HG03103 (cell line): ENCODE data around the gene EXOC7.

ENCODE experiments used
- ATAC-seq: cut with Tn5 transposase; IDR thresholded peaks from one replicate; pipeline ENCODE4 v1.9.1; 2021; ENCODE audit warnings: low read depth; ENCODE audit not compliant: unreplicated experiment

The EXOC7 gene

GRCh38 chr17:76122431-76123190, 19.0 kb upstream of the EXOC7 start:
- ATAC-seq: no peak

- ATAC-seq: no peak
These were observed 18.4 kb upstream of the EXOC7 start for GRCh38 chr17:76121932-76122430.

- no peak for ATAC-seq
These were observed 17.0 kb upstream of the EXOC7 start for GRCh38 chr17:76120658-76121008.

GRCh38 chr17:76119409-76120371, 16.1 kb upstream of the EXOC7 start:
- ATAC-seq: no peak

GRCh38 chr17:76115138-76115754, 11.7 kb upstream of the EXOC7 start:
- ATAC-seq: no peak

- ATAC-seq: no peak
These were observed 8.4 kb upstream of the EXOC7 start for GRCh38 chr17:76111956-76112355.

- no peak for ATAC-seq
These were observed 3.9 kb upstream of the EXOC7 start for GRCh38 chr17:76107509-76107908.

- ATAC-seq: no peak
These were observed 3.1 kb upstream of the EXOC7 start for GRCh38 chr17:76106703-76107102.

GRCh38 chr17:76104896-76105231, 1.3 kb upstream of the EXOC7 start:
- ATAC-seq: no peak

GRCh38 chr17:76104140-76104895, 731 bp upstream of the EXOC7 start:
- ATAC-seq: no peak

- ATAC-seq: no peak
These were observed 678 bp downstream of the EXOC7 start for GRCh38 chr17:76102944-76103273.

GRCh38 chr17:76097716-76098295, 5.8 kb downstream of the EXOC7 start:
- ATAC-seq: no peak

GRCh38 chr17:76095943-76096342, 7.6 kb downstream of the EXOC7 start:
- no peak for ATAC-seq

GRCh38 chr17:76094046-76094445, 9.5 kb downstream of the EXOC7 start:
- no peak for ATAC-seq

GRCh38 chr17:76092526-76093413, 10.8 kb downstream of the EXOC7 start:
- no peak for ATAC-seq

GRCh38 chr17:76091526-76092286, 11.9 kb downstream of the EXOC7 start:
- ATAC-seq: no peak

- no peak for ATAC-seq
These were observed 13.0 kb downstream of the EXOC7 start for GRCh38 chr17:76090517-76091129.
